Measurements from ENCODE around the gene AFAP1.

- TF ChIP-seq EZH2 (IDR thresholded peaks at IDR 0.05; ENCODE audit: low read length, unreplicated experiment) (no peak), CTCF (conservative IDR thresholded peaks at IDR 0.05; ENCODE audit: low read depth, low read length) (peak; percentile 57), EZH2phosphoT487 (IDR thresholded peaks at IDR 0.05; ENCODE audit: borderline replicate concordance, low read length) (no peak)
These were observed 10.3 kb downstream of the AFAP1 start for GRCh38 chr4:7929118-7929951.
